D721Med (cell line): ENCODE data around the gene BRF1.

ENCODE experiments used
- DNase-seq: peaks from one replicate; pipeline ENCODE4 v3.0.0; 2011; ENCODE audit warnings: low spot score; ENCODE audit not compliant: insufficient read length
- FAIRE-seq: peaks from 2 replicates; lab custom pipeline; 2011; peaks lifted over from hg19 to GRCh38; lab: Jason Lieb, UNC
- TF ChIP-seq, protein P1 (sequence below): IDR thresholded peaks from 2 replicates; pipeline ENCODE4 v1.5.1; 2012; ENCODE audit warnings: mild to moderate bottlenecking, control low read depth; ENCODE audit not compliant: insufficient read depth; ENCODE audit errors: missing control alignments

The BRF1 gene

DNA sequence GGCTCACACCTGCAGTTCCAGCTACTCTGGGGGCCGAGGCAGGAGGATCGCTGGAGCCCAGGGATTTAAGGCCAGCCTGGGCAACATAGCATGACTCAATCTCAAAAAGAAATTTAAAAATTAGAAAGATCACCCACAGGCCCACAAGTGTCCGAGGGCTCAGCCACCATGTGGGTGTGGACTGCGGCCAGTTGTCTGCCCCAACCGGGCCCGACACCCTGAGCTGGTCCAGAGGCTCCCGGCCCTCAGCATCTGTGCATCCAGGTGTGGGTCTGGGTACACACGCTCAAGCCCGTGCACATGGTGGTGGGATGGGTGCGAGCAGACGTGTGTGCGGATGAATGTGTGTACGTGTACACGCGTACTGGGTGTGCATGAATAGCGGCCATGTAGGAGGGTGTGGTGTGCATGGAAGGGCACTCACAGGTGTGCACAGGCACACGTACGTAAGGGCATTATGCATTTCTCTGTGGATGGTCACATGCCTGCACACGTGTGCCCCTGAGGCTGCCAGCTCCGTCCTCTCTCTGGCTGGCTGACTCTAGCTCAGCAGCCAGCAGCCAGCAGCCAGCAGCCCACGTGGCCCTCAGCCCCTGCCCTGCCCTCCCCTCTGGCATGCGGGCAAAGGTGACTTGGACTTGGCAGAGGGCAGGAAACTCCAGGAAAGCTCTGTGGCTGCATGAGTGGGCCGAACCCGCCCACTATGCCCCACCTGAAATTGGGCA, 96.4 kb downstream of the BRF1 start:
- TF ChIP-seq, protein P1, sequence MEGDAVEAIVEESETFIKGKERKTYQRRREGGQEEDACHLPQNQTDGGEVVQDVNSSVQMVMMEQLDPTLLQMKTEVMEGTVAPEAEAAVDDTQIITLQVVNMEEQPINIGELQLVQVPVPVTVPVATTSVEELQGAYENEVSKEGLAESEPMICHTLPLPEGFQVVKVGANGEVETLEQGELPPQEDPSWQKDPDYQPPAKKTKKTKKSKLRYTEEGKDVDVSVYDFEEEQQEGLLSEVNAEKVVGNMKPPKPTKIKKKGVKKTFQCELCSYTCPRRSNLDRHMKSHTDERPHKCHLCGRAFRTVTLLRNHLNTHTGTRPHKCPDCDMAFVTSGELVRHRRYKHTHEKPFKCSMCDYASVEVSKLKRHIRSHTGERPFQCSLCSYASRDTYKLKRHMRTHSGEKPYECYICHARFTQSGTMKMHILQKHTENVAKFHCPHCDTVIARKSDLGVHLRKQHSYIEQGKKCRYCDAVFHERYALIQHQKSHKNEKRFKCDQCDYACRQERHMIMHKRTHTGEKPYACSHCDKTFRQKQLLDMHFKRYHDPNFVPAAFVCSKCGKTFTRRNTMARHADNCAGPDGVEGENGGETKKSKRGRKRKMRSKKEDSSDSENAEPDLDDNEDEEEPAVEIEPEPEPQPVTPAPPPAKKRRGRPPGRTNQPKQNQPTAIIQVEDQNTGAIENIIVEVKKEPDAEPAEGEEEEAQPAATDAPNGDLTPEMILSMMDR: no peak
- DNase-seq (no peak), FAIRE-seq (no peak)

DNA sequence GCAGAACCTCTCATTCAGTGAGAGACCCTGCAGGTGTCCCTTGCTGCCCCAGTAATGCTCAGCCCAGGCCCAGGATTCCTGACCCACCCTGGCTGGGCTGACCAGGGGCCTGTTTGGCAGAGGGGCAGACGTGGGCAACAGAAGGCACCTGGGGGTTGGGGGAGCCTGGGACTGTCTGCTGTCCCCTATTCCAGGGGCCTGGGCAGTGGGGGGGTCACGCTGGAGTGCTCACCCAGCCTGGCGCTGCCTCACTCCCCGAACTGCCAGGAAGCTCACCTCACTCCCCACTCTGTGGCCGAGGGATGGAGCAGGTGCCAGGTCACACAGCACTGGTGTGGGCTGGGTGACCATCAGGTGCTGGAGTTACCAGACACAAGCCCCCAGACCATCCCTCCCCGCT, 97.1 kb downstream of the BRF1 start:
- no peak for DNase-seq

DNA sequence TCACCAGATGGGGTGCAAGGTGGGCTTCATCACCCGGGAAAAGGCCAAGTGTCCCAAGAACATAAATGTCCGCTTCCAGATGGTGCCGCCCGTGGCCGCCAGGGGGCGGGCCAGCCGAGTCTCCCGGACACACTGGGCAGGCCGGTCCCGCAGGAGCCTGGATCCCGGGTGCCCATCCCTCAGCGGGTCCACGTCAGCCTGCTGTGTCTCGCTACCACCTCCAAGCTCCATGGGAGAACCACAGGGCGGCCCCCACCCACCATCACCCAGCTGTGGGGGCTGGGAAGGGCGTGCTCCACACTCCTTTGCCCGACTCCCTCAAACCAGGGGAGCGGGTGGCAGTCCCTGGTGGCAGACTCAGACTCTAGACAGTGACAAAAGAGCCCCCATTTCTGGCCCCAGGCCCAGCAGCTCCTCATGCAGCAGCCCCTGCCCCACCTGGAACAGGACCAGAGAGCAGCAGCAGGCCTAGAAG, 97.7 kb downstream of the BRF1 start:
- TF ChIP-seq, protein P1: peak; percentile 73
- DNase-seq (peak; percentile 86), FAIRE-seq (no peak)

More for the DNA sequence above, 97.1 kb downstream of the BRF1 start:
- no peak for FAIRE-seq
- TF ChIP-seq, protein P1: no peak

DNA sequence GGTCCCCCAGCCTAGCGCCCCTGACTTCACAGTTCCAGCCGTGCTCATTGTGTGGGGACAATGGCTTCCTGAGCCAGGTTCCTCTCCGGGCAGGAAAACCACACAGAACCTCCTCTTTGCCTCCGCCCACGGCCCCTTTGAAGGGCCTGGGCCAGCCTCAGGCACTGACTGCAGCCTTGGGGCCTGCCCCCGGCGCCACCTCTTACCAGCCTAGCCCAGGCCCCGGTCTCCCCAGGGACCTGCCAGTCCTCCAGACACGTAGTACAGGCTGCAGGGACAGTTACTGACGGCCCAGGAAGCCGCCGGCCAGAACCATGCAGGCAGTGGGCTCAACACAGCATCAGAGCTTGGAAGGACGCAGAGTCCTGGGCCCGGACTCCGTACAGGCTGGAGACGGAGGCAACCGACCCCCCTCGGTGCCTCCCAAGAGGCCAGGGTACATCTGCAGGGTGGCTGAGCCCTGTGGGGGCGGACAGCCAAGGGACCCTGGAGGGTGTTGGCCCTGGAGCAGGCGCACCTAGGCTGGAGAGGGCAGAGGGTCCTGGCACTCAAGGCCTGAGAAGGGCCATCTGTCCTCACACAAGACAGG, 98.8 kb downstream of the BRF1 start:
- TF ChIP-seq, protein P1: no peak
- DNase-seq (no peak), FAIRE-seq (no peak)

DNA sequence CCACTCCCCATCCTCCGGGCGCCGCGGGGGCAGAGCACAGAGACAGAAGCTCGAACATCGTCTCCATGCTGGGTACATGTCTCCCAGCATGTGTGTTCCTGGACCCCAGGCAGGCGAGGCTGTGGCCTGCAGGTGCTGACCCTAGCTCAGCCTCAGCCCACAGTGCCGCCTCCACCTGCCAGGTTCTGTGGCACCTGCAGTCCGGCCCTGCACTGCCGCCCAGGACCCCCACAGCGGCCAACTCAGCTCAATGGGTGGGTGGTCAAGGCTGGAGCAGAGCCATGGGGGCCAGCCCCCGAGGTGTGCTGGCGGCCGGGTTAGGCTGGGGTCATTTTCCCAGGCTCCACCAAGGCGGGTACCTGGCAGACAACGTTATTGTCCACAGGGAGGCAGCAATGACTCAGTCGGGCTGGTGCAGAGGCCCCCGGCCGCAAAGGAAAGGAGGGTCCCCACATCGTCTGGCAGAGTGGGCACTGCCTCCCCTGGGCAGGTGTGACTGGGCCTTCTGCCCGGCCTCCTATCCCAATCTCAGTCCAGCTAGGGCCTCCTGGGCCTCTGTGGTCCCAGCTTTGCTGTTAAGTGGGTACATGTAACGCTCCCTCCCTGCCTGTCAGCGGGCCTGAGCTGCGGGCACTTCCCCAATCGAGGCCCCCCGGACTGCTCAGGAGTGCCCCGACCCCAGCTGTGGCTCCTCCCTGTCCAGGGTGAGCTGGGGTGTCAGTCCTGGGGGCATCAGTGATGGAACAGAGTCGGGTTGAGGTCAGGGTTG, 99.5 kb downstream of the BRF1 start:
- TF ChIP-seq, protein P1: no peak
- no peak for DNase-seq
- no peak for FAIRE-seq

DNA sequence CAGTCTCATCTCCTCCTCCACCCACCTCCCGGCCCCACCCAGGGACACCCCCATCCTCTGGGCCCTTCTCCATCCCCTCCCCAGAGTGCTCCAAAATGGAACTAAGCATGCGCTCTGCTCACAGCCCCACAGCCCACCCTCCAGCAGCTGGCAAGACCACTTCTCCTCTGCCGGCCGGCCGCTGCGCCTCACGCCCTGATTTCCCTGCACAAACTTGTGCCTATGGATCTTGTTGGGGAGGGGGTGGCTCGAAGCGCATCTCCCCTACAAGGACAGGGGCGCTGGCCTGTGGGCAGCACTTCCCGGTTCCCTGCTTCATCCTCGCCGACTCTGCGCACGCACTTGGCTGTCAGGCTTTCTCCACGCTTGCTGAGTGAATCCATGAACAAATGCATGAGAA, 100.2 kb downstream of the BRF1 start:
- no peak for FAIRE-seq
- TF ChIP-seq, protein P1: no peak
- DNase-seq: no peak

DNA sequence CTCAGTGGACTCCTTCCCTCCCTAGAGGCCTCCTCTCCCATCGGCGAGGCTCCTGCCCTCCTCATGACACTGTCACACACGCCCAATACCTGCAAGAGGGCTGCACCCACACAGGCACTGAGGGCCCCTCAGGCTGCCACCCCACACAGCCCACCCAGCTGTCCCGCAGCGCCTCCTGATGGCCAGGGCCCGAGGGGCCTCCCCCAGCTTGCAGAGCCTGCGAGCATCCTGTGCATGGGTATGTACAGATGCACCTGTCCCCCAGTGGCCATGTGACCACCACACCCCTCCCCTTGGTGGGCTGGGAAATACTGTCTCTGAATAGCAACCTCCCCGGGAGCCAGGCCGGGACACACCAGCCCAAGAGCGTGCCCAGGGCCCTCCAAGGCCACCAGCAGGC, 100.7 kb downstream of the BRF1 start:
- no peak for DNase-seq
- no peak for FAIRE-seq
- TF ChIP-seq, protein P1: peak; percentile 11
